NCI-H1092 treated with DMSO at 0.1 percent for 48 hours (cell line): Measurements from ENCODE around the gene TNKS1BP1.
A peak's percentile ranks its signal among the peaks of the same experiment; 100 is the strongest.
"Not testable (repeated sequence)": the region's sequence is repeated elsewhere in the genome, so short reads cannot be mapped to it uniquely, and the experiment has no call there.

Experiments
- DNase-seq: peaks from one replicate; lab custom pipeline; 2025; lab: John Stamatoyannopoulos, UW

Gene TNKS1BP1

GRCh38 chr11:57311109-57311936 is 13.4 kb downstream of the TNKS1BP1 start:
- DNase-seq = no peak

GRCh38 chr11:57310630-57311086 is 14.1 kb downstream of the TNKS1BP1 start:
- no peak for DNase-seq

GRCh38 chr11:57310091-57310490 is 14.7 kb downstream of the TNKS1BP1 start:
- no peak for DNase-seq

GRCh38 chr11:57309106-57310059 is 15.4 kb downstream of the TNKS1BP1 start:
- no peak for DNase-seq

- DNase-seq = no peak
Measured at GRCh38 chr11:57308426-57309060, 16.2 kb downstream of the TNKS1BP1 start.

GRCh38 chr11:57307666-57308270 is 17.0 kb downstream of the TNKS1BP1 start:
- DNase-seq = no peak

GRCh38 chr11:57306940-57307565 is 17.7 kb downstream of the TNKS1BP1 start:
- no peak for DNase-seq

GRCh38 chr11:57306161-57306876 is 18.4 kb downstream of the TNKS1BP1 start:
- DNase-seq = no peak

- no peak for DNase-seq
Measured at GRCh38 chr11:57305523-57305922, 19.2 kb downstream of the TNKS1BP1 start.

GRCh38 chr11:57303990-57304579 is 20.7 kb downstream of the TNKS1BP1 start:
- peak; percentile 80 for DNase-seq

GRCh38 chr11:57303280-57303989 is 21.3 kb downstream of the TNKS1BP1 start:
- peak; percentile 56 for DNase-seq

- DNase-seq = no peak
Measured at GRCh38 chr11:57302489-57302888, 22.3 kb downstream of the TNKS1BP1 start.

- DNase-seq = no peak
Measured at GRCh38 chr11:57301711-57302423, 22.9 kb downstream of the TNKS1BP1 start.

- no peak for DNase-seq
Measured at GRCh38 chr11:57300785-57301184, 24.0 kb downstream of the TNKS1BP1 start.

- no peak for DNase-seq
Measured at GRCh38 chr11:57299150-57299737, 25.5 kb downstream of the TNKS1BP1 start.

- DNase-seq = no peak
Measured at GRCh38 chr11:57297221-57297620, 27.5 kb downstream of the TNKS1BP1 start.

- DNase-seq = not testable (repeated sequence)
Measured at GRCh38 chr11:57296205-57296604, 28.5 kb downstream of the TNKS1BP1 start.
